ENCODE data around the gene OR2T27.
"Not testable (repeated sequence)": the region's sequence is repeated elsewhere in the genome, so short reads cannot be mapped to it uniquely, and the experiment has no call there.

OR2T27 gene

DNA sequence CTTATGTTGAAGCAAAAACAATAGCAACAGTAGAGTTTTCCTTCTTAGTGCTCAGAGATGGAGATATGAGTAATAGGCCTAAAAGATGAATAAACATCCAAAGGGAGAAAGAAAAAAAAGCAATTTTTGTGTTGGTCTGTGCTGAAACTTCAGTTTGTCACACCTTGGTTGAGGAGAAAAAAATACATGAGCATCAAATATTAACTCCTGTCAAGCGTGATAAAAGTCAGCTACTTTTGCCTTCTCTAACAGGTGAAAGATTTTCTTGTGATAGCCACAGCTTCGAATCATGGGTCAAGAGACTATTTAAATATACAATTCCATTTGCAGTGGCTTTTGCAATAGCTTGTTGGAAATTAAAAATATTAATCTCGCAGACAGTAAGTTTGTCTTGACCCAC lies 14.4 kb downstream of the OR2T27 start:
- not testable (repeated sequence) for DNase-seq (ENCODE audit: low read depth in 2 of 2)

GRCh38 chr1:248639652-248640051 lies 15.7 kb downstream of the OR2T27 start:
- DNase-seq (ENCODE audit: low read depth in 2 of 2): not testable (repeated sequence)

DNA sequence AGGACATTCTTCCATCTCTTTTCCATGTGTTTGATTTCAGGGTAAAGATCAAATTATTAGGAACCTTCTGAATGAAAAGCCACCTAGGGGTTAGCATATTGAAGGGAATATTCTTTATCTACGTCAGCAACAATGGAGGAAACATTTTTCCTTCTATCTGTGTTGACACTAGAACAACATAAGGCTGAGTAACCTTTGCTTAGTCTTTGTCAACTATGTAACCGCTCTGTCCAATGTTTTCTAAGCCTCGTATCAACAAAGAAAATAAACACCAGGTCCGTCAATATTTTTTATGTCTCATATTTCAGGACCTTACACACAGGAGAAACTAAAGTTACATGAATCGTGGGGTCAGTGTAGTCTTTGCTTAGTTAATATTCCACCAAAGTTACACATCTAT lies 18.7 kb downstream of the OR2T27 start:
- DNase-seq (ENCODE audit: low read depth in 2 of 2): not testable (repeated sequence)

DNA sequence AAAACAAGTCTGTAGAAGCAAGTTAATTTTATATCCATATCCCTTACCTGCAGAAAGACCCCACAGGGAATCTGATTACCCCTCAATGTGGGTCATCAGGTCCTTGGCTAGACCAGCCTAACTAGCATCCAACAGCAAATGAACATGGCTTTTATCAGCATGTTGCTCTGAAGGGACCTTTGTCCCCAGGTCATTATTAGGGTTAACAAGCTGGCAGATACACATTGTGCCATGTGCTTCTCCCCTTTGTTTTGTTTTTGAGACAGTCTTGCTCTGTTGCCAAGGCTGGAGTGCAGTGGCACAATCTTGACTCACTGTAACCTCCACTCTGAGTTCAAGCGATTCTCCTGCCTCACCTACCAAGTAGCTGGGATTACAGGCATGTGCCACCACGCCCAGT lies 20.3 kb downstream of the OR2T27 start, which contains the start of gene OR2T11:
TSS of gene OR2T11 (minus strand) at position 101 of the 400 bp plus-strand sequence. CDS start 7,963 bp downstream, outside the sequence.
- DNase-seq (ENCODE audit: low read depth in 2 of 2): not testable (repeated sequence)

DNA sequence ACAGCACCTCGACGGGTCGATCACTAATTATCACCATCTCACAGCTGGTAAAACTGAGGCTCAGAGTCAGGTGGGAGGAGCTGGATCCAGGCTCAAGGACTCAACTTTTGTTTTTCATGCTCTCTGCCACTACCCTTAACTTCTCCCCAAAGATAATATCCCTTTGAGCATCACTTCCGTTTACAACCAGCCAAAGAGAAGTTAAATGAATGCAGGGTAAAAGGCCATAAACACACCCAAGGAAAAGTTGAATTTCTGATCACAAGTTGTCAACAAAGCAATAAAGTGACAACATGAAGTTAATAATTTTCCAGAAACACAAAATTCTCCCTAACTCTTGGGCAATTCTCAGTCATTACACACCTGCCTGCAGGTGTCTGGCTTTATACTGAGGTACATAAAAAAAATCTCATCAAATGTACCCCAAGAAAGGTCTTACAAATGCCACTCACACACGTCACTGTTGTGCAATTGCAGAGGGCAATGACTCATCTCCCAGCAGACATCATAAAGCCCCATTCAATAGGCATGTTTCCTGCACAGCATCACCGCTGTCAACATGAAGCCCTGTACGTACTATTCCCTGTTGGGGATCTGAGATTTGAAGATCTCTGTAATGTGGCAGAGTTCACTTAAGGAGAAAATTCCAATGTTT lies 23.8 kb downstream of the OR2T27 start:
- DNase-seq (ENCODE audit: low read depth in 2 of 2): no peak

- no peak for DNase-seq (ENCODE audit: low read depth in 2 of 2)
Observed at GRCh38 chr1:248630551-248630950, 24.8 kb downstream of the OR2T27 start.

GRCh38 chr1:248627971-248628844 lies 27.1 kb downstream of the OR2T27 start:
- no peak for DNase-seq (ENCODE audit: low read depth in 2 of 2)

GRCh38 chr1:248625971-248626370 lies 29.4 kb downstream of the OR2T27 start:
- no peak for DNase-seq (ENCODE audit: low read depth in 2 of 2)

DNA sequence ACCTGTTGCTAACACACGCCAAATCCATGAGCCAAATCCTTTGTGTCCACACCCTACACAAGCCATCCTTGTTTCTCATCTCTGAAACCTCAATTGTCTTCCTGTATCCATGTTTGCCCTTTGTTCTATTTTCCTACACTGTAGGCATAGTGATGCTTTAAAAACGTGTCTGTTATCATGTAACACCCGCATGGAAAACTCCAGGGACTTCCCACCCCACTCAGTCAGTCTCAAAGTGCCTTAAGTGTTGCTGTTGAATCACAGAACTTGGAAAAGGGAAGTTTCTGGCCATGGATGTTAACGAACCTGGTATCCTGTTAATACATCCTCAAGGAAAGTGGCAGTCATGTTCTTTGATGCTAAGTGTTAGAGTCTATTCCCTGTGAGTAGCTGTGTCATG lies 30.2 kb downstream of the OR2T27 start:
- no peak for DNase-seq (ENCODE audit: low read depth in 2 of 2)

- no peak for DNase-seq (ENCODE audit: low read depth in 2 of 2)
Observed at GRCh38 chr1:248622570-248623001, 32.7 kb downstream of the OR2T27 start.

- no peak for DNase-seq (ENCODE audit: low read depth in 2 of 2)
Observed at GRCh38 chr1:248621770-248622169, 33.6 kb downstream of the OR2T27 start.

GRCh38 chr1:248618878-248619277 lies 36.5 kb downstream of the OR2T27 start:
- peak in 1 of 2 donors; percentile 17 for DNase-seq (ENCODE audit: low read depth in 2 of 2)

DNA sequence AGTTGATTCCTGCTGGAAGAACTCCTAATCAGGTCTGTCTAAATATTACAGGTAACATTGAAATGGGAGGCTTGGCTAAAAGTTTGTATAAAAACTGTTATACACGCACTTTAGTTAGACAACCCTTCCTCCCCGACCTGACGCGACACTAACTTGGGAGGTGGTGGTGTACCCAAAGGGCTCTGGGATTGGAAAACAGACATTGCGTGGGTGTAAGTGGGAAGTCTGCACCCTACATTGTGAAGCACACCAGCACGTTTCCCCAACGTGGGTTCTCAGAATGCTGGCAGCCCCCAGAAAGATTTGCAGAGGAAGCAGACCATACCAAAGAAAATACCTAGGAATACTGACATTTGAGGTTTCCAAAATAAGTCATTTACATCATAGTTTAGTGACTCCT lies 37.2 kb downstream of the OR2T27 start:
- no peak for DNase-seq (ENCODE audit: low read depth in 2 of 2)

- DNase-seq (ENCODE audit: low read depth in 2 of 2): no peak
Observed at GRCh38 chr1:248613742-248614141, 41.6 kb downstream of the OR2T27 start.

- DNase-seq (ENCODE audit: low read depth in 2 of 2): no peak
Observed at GRCh38 chr1:248611883-248612414, 43.4 kb downstream of the OR2T27 start.

- no peak for DNase-seq (ENCODE audit: low read depth in 2 of 2)
Observed at GRCh38 chr1:248610301-248610700, 45.0 kb downstream of the OR2T27 start.
